HepG2 (cell line): ENCODE results near the gene BAZ1A. TPM values are rescaled to one million over a fixed set of nuclear protein-coding genes. Genes with fewer than 3 reads are reported as not detected.

ENCODE experiments used
- ATAD3A ChIP-seq: sonication (generic); formaldehyde crosslinking; IDR thresholded peaks from 2 replicates; pipeline ENCODE4 v1.4.0; 2020; ENCODE audit warnings: missing genetic modification reagents
- ATRX ChIP-seq: sonication (generic); formaldehyde crosslinking; IDR thresholded peaks from 2 replicates; pipeline ENCODE4 v1.4.0; 2020; ENCODE audit warnings: missing genetic modification reagents, borderline replicate concordance
- ESRRA ChIP-seq: sonication (generic); formaldehyde crosslinking; IDR thresholded peaks from 2 replicates; pipeline ENCODE4 v1.5.1; 2020; ENCODE audit warnings: mild to moderate bottlenecking, low read depth, missing genetic modification reagents
- HNF1A ChIP-seq, 2 experiments: sonication (generic) in 1 of 2; formaldehyde crosslinking in 1 of 2; IDR thresholded peaks; 2 replicates each; pipeline versions ENCODE4 v1.4.0 to v1.6.1; 2016 to 2020; ENCODE audit warnings: borderline replicate concordance in 1 of 2, low read depth in 1 of 2, mild to moderate bottlenecking in 1 of 2, missing genetic modification reagents in 1 of 2
- HNF4A ChIP-seq: sonication (generic); formaldehyde crosslinking; IDR thresholded peaks from 2 replicates; pipeline ENCODE4 v1.4.0; 2020; ENCODE audit warnings: missing genetic modification reagents
- ISL2 ChIP-seq: sonication (generic); formaldehyde crosslinking; IDR thresholded peaks from 2 replicates; pipeline ENCODE4 v1.5.0; 2020; ENCODE audit warnings: missing genetic modification reagents
- MLLT10 ChIP-seq: sonication (generic); formaldehyde crosslinking; IDR thresholded peaks from 2 replicates; pipeline ENCODE4 v1.4.0; 2020; ENCODE audit warnings: missing genetic modification reagents
- PRMT3 ChIP-seq: sonication (generic); formaldehyde crosslinking; IDR thresholded peaks from 2 replicates; pipeline ENCODE4 v1.8.1; 2022; ENCODE audit warnings: low read depth, mild to moderate bottlenecking, moderate library complexity, missing genetic modification reagents, borderline replicate concordance
- RBM39 ChIP-seq: fragments of 200-400 bp; formaldehyde crosslinking; IDR thresholded peaks from one replicate; pipeline ENCODE4 v1.6.1; 2018; ENCODE audit warnings: antibody characterized with exemption, mild to moderate bottlenecking, low read depth, low read length; ENCODE audit not compliant: poor library complexity, severe bottlenecking
- TFDP1 ChIP-seq: IDR thresholded peaks from 2 replicates; pipeline ENCODE4 v1.6.1; 2016; ENCODE audit warnings: missing compliant biosample characterization, missing genetic modification reagents, borderline replicate concordance
- TGIF2 ChIP-seq: IDR thresholded peaks from 2 replicates; pipeline ENCODE4 v1.6.1; 2016; ENCODE audit warnings: control low read depth, missing compliant biosample characterization
- TOE1 ChIP-seq: sonication (generic); formaldehyde crosslinking; IDR thresholded peaks from 2 replicates; pipeline ENCODE4 v1.4.0; 2020; ENCODE audit warnings: mild to moderate bottlenecking, missing genetic modification reagents
- TP53 ChIP-seq: sonication (generic); formaldehyde crosslinking; conservative IDR thresholded peaks from 2 replicates; pipeline ENCODE4 v1.4.0; 2020; ENCODE audit warnings: missing genetic modification reagents
- ZKSCAN1 ChIP-seq: fragments of 150-350 bp; IDR thresholded peaks from 2 replicates; pipeline ENCODE4 v1.6.1; 2014; ENCODE audit warnings: low read length
- ZNF10 ChIP-seq: sonication (generic); formaldehyde crosslinking; IDR thresholded peaks from 2 replicates; pipeline ENCODE4 v1.4.0; 2020; ENCODE audit warnings: mild to moderate bottlenecking, low read depth, missing genetic modification reagents, borderline replicate concordance
- ZNF143 ChIP-seq: sonication (generic); formaldehyde crosslinking; IDR thresholded peaks from 2 replicates; pipeline ENCODE4 v1.4.0; 2020; ENCODE audit warnings: missing genetic modification reagents
- ZNF317 ChIP-seq: sonication (generic); formaldehyde crosslinking; IDR thresholded peaks from 2 replicates; pipeline ENCODE4 v1.5.0; 2020; ENCODE audit warnings: mild to moderate bottlenecking, missing genetic modification reagents
- ZSCAN9 ChIP-seq: IDR thresholded peaks from 2 replicates; pipeline ENCODE4 v1.6.1; 2016; ENCODE audit warnings: borderline replicate concordance
- ZXDC ChIP-seq: sonication (generic); formaldehyde crosslinking; IDR thresholded peaks from 2 replicates; pipeline ENCODE4 v1.5.0; 2020; ENCODE audit warnings: mild to moderate bottlenecking, missing genetic modification reagents
- polyA plus RNA-seq, 8 experiments: library from polyadenylated mRNA; depleted of rRNA in 3 of 8; stranded (reverse) in 7 of 8; unstranded in 1 of 8; fragments of >200 nt; fragmentation: Illumina TruSeq in 4 of 8; extraction: Trizol in 4 of 8; gene quantifications; 2 replicates each; pipeline versions ENCODE4 v1.2.1 to v1.2.3, GENCODE V29; 2011 to 2016; ENCODE audit warnings: low read depth in 4 of 8, missing spikeins in 1 of 8, mixed read lengths in 1 of 8; ENCODE audit not compliant: insufficient read depth in 1 of 8
- total RNA-seq, 5 experiments: library from RNA; depleted of rRNA; stranded (reverse); fragments of >200 nt; fragmentation: Illumina TruSeq; extraction: Trizol; gene quantifications; 2 replicates each; pipeline ENCODE4 v1.2.3, GENCODE V29; 2016; ENCODE audit warnings: low read depth in 1 of 5

The BAZ1A gene
- total and polyA plus RNA-seq, 2 of the 13 experiments (the other 11 are each of a cell fraction or from before 2014, with no cell fraction given): 20.9 to 56.8 TPM

GRCh38 chr14:34875031-34875922 is at the start of gene BAZ1A (continued):
- peak; percentile 79 for TF ChIP-seq RBM39
- TF ChIP-seq ATAD3A (CRISPR knock-in tag): 0 out of 2 replicates have a peak, but pooled peaks have one; percentile 62
- TF ChIP-seq HNF1A (IDR thresholded peaks at IDR 0.05; ENCODE audit: low read depth): peak; percentile 14; the same call in 1 of the 2 replicates
- TF ChIP-seq HNF1A (CRISPR knock-in tag; IDR thresholded peaks at IDR 0.05; ENCODE audit: borderline replicate concordance): no peak
- TF ChIP-seq PRMT3: peak; percentile 79
- no peak; the same call in 1 of the 2 replicates for TF ChIP-seq ATRX
- peak; percentile 65; the same call in 1 of the 2 replicates for TF ChIP-seq ISL2 (CRISPR knock-in tag)
- TF ChIP-seq HNF4A (CRISPR knock-in tag): no peak
- TF ChIP-seq ZNF317 (CRISPR knock-in tag): peak; percentile 80; the same call in 1 of the 2 replicates
- peak; percentile 68; the same call in 1 of the 2 replicates for TF ChIP-seq ESRRA (CRISPR knock-in tag)
- TF ChIP-seq TGIF2 (CRISPR knock-in tag): peak; percentile 39; the same call in 1 of the 2 replicates
- TF ChIP-seq TP53 (CRISPR knock-in tag): 0 out of 2 replicates have a peak, but pooled peaks have one; percentile 75
- peak; percentile 57 for TF ChIP-seq ZNF143
- TF ChIP-seq ZKSCAN1: no peak
- peak; percentile 88 for TF ChIP-seq ZXDC (CRISPR knock-in tag)
- peak; percentile 98 for TF ChIP-seq ZSCAN9
- TF ChIP-seq MLLT10 (CRISPR knock-in tag): no peak
- no peak for TF ChIP-seq ZNF10 (CRISPR knock-in tag)
- TF ChIP-seq TOE1 (CRISPR knock-in tag): peak; percentile 50; the same call in 1 of the 2 replicates
- TF ChIP-seq TFDP1: peak; percentile 86; the same call in 1 of the 2 replicates
